Measurements from ENCODE around the gene NISCH. TPM values are rescaled to one million over a fixed set of nuclear protein-coding genes. Genes with fewer than 3 reads are reported as not detected.

NISCH gene
- total and polyA plus RNA-seq, 2 of the 8 experiments (the other 6 are each of a cell fraction or from before 2014, with no cell fraction given): 71.2 to 71.9 TPM

DNA sequence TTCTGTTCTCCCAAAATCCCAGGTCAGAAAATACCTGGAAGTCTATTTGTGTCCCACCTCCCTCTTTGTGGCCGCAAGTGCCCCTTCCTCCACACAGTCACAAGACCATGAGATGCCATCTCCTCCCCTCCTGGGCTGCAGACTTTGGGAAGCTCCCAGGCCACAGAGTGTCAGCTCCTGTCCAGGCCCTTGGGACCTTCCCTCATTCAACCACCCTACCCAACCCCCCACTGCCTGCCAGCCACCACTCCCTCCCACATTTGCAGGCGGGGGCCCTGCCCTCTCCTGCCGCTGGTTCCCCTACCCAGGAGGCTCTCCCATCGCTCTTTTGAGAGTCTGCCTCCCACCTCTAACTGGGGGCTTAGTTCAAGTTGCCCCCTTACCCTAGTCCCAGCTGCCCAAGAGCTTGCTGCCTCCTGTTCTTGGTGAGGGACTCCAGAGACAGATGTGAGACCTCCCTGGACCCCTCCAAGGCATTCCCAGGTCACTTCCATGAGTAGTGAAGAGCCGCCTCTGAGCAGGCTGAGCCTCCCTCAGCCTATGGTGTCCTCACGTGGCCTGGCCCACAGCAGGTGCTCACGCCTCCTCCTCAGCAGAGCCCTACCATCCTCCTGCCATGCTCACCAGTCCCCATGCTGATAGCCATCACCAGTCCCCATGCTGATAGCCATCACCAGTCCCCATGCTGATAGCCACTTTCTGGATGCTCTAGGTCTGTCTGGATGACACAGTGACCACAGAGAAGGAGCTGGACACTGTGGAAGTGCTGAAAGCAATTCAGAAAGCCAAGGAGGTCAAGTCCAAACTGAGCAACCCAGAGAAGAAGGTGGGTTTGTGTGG lies 23.9 kb downstream of the NISCH start:
- H2BK15ac ChIP-seq (ENCODE audit: low read length): no peak overlapping the region
- H2BK12ac ChIP-seq (ENCODE audit: low read depth, low read length): no peak overlapping the region
- no peak overlapping the region for H2BK5ac ChIP-seq (ENCODE audit: low read depth, low read length)
- no peak overlapping the region for H4K8ac ChIP-seq (ENCODE audit: extremely low read depth, insufficient read depth, low read length)
- 84% methylated on average over 7 of the region's 7 CpGs; no CpG with 5 or more reads in 1 of the 2 experiments for WGBS, 2 experiments (ENCODE audit: extremely low coverage in 1 of 2, insufficient coverage in 1 of 2, insufficient read length in 1 of 2, insufficient replicate concordance in 2 of 2, low coverage in 1 of 2, low lambda C conversion rate in 2 of 2, missing lambda C conversion rate in 1 of 2)
- H2BK20ac ChIP-seq (ENCODE audit: low read length): no peak overlapping the region
- H3K4me2 ChIP-seq (ENCODE audit: insufficient read depth in 1 of 2, low read depth in 2 of 2, low read length in 2 of 2): no peak overlapping the region
- peaks cover 42 to 69% (median 58%) of the 10 kb centered on the region in 4 experiments for H3K36me3 ChIP-seq (ENCODE audit: control insufficient read depth in 2 of 4, insufficient read depth in 4 of 4, low read length in 3 of 4)
- H3K79me1 ChIP-seq (ENCODE audit: low read depth, low read length): peaks cover 2% of the 10 kb centered on the region; the same call in 1 of the 2 replicates
- no peaks in the 10 kb centered on the region for H3K4me1 ChIP-seq (replicated peaks in 1 of 4; ENCODE audit: control insufficient read depth in 3 of 4, insufficient read depth in 4 of 4, low read length in 3 of 4)
- no peak overlapping the region for H3K4ac ChIP-seq (replicated peaks; ENCODE audit: insufficient read length, low read depth, low read length)
- H3K79me2 ChIP-seq (ENCODE audit: control insufficient read depth in 1 of 2, insufficient read depth in 2 of 2, low read length in 2 of 2): no peaks in the 10 kb centered on the region
- no peak for DNase-seq (ENCODE audit: low read depth in 1 of 2, low spot score in 2 of 2)
- H4K20me1 ChIP-seq (replicated peaks in 1 of 2; ENCODE audit: control insufficient read depth in 1 of 2, insufficient read depth in 2 of 2, low read length in 2 of 2): peaks cover 0 to 15% of the 10 kb centered on the region in 2 experiments
- H3K9ac ChIP-seq (replicated peaks in 1 of 4; ENCODE audit: extremely low read depth in 1 of 4, low read depth in 3 of 4, low read length in 3 of 4): no peak overlapping the region
- POLR2A ChIA-PET (ENCODE audit: partially characterized antibody): interaction anchor here (0.6 to 1.2 kb wide), 2 partner anchors 10 to 19 kb away, joined by 3 to 5 read pairs; no protein-coding TSS in a partner anchor
- no peak overlapping the region for H2BK120ac ChIP-seq (replicated peaks; ENCODE audit: low read depth, low read length)
- no peak overlapping the region for H3K27ac ChIP-seq (ENCODE audit: low read depth, low read length)
- H4K5ac ChIP-seq (ENCODE audit: insufficient read length, low read depth, low read length): no peak overlapping the region
- H2AFZ ChIP-seq (ENCODE audit: low read length): no peak overlapping the region
- no peaks in the 10 kb centered on the region for H3K9me3 ChIP-seq (ENCODE audit: insufficient read depth in 2 of 2, low read depth in 1 of 2, low read length in 1 of 2)
- H3K23me2 ChIP-seq (ENCODE audit: low read depth, low read length): no peaks in the 10 kb centered on the region
- no peak overlapping the region for H3K23ac ChIP-seq (ENCODE audit: insufficient read length)
- H3K18ac ChIP-seq (ENCODE audit: extremely low read depth, low read length): no peak overlapping the region
- no peak overlapping the region for H3K56ac ChIP-seq (replicated peaks; ENCODE audit: insufficient read length, low read depth, low read length)
- no peak overlapping the region for H3K14ac ChIP-seq (ENCODE audit: insufficient read length)
- no peak overlapping the region for H2AK5ac ChIP-seq (ENCODE audit: low read depth, low read length)
- CTCF ChIA-PET (ENCODE audit: partially characterized antibody): interaction anchor here (0.6 to 1.9 kb wide), 6 partner anchors 10 to 254 kb away, joined by 3 to 13 read pairs (median 3); no protein-coding TSS in a partner anchor
- H4K91ac ChIP-seq (replicated peaks; ENCODE audit: insufficient read length, low read length): no peak overlapping the region
- no peak overlapping the region for H3K4me3 ChIP-seq (ENCODE audit: extremely low read depth in 1 of 4, insufficient read depth in 2 of 4, low read depth in 3 of 4, low read length in 4 of 4)
- FAIRE-seq: no peak
- H3K27me3 ChIP-seq (replicated peaks in 1 of 4; ENCODE audit: control insufficient read depth in 3 of 4, extremely low read depth in 1 of 4, insufficient read depth in 3 of 4, low read length in 3 of 4): no peaks in the 10 kb centered on the region
- no peak for TF ChIP-seq TBP (IDR thresholded peaks at IDR 0.05; ENCODE audit: low read depth, low read length)
- TF ChIP-seq JUN (IDR thresholded peaks at IDR 0.05; ENCODE audit: low read depth, low read length): no peak
- TF ChIP-seq CHD1 (IDR thresholded peaks at IDR 0.05; ENCODE audit: low read depth, low read length): no peak
- no peak for TF ChIP-seq EZH2 (IDR thresholded peaks at IDR 0.05; ENCODE audit: low read depth, low read length, severe bottlenecking)
- TF ChIP-seq EP300 (IDR thresholded peaks at IDR 0.05; ENCODE audit: borderline replicate concordance in 1 of 2, low read depth in 2 of 2, low read length in 2 of 2): no peak
- TF ChIP-seq POU5F1 (IDR thresholded peaks at IDR 0.05; ENCODE audit: low read depth, low read length): no peak
- no peak for TF ChIP-seq SRF (IDR thresholded peaks at IDR 0.05; ENCODE audit: low read depth, low read length)
- TF ChIP-seq POLR2A (IDR thresholded peaks at IDR 0.05; ENCODE audit: control extremely low read depth in 1 of 2, low read depth in 2 of 2, low read length in 2 of 2): no peak
- TF ChIP-seq, protein P1, sequence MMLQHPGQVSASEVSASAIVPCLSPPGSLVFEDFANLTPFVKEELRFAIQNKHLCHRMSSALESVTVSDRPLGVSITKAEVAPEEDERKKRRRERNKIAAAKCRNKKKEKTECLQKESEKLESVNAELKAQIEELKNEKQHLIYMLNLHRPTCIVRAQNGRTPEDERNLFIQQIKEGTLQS (IDR thresholded peaks at IDR 0.05; ENCODE audit: insufficient read depth, low read depth, low read length): no peak
- TF ChIP-seq RXRA (IDR thresholded peaks at IDR 0.05; ENCODE audit: insufficient read depth, low read depth, low read length): no peak

All from H1 (cell line).